HG02943 (cell line): ENCODE results near the gene RAB19.
"Not testable (repeated sequence)": the region's sequence is repeated elsewhere in the genome, so short reads cannot be mapped to it uniquely, and the experiment has no call there.

ENCODE experiments used
- ATAC-seq: cut with Tn5 transposase; IDR thresholded peaks from one replicate; pipeline ENCODE4 v1.9.1; 2021; ENCODE audit warnings: mild to moderate bottlenecking, low read depth, moderate library complexity; ENCODE audit not compliant: unreplicated experiment

Gene RAB19

DNA sequence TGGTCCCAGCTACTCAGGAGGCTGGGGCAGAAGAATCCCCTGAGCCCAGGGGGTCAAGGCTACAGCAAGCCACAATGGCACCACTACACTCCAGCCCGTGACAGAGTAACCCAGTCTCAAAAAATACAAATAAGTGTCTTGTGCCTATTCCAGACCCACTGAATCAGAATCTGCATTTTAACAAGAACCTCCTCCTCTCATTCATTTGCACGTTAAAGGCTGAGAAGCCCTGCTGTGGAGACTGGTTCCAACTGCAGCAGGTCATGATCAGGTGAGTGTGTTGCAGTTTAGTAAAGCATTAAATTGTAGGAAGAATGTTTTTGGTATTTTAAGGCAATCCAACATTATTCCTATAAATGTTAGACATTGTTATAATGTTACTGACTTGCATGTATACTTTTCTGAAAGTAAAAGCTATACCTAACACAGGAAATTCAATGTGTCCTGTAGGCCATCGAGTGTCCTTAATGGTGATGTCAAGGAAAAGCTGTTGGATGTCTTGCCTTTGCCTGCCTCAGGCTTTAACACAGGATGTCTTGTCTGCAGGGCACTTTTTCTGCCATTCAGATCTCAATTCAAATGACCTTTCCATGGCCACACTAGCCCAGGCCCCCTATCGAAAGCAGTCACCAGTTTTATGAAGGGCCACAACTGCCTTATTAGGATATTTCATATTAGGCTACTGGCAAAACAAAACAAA, 45.1 kb downstream of the RAB19 start:
- no peak for ATAC-seq

DNA sequence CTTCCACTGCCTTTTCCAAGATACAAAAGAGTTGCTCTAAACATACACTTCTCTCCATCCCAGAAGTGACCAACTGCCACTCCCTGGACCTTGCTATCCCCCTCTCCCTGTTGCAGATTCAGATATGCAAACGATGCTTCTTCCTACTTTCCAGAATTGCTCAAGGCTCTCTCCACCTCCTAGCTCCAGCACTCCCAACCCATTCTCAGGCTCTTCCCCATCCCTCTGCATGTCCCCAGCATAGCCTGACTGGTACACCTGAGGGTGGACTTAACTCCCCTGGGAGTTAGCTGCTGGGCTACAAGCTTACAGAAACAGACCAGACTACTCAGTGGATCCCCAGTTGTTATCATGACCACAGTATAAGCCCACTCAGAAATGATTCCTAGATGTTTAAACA, 47.9 kb downstream of the RAB19 start:
- no peak for ATAC-seq

DNA sequence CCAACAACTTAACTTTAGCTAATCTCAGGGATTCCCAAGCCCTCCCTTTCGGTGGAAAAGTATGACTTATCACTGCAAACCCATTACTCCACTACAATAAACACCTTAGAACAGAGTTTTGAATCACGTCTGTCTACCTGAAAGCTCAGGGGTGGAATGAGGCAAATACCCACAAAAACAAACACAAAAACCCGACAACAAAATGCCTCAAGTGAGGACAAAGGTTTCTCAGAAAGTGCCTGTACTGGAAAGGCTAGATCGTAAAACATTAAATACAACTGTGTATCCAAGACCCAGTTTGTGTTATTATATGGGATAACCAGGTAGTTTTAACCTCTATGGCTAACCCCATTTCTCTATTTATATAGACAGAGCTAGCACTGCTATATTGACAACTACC, 49.4 kb downstream of the RAB19 start:
- ATAC-seq: no peak

DNA sequence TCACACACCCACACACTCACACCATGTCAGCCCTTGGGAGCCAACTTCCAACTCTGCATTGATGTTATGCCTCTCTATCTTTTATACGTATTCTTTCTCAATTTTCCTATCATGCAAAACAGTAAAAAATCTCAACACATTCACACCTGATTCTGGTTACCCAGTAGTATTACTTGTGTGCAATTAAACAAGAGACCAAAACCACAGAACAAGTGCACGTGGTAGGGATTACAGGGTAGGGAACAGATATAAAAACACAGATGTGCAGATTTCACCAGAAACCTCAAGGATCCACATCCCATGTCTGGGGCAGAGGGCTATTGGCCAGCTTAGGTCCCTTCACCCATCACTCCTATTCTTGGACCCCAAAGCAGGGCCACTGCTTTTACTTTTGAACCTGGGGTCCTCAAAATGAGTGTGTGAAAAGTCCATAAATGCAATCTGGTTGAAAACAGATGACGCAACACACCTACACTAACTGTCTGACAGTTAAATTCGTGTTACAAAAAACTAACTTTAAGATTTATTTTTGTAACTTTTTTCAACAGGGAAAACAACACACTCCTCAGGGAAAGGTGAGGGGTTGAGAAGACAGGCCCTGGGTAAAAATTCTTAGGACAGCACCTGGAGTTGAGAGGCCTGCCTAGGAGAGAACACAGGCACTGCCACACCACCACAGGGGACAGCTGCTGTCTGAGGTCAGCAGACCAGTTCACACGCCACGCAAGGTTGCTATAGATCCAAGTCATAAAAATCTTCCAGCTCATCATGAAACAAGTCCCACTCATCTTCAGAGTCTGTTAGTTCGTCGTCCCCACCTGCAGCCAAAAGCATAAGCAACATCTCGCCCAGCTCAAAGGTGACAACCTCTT, 50.2 kb downstream of the RAB19 start:
- ATAC-seq: not testable (repeated sequence)

DNA sequence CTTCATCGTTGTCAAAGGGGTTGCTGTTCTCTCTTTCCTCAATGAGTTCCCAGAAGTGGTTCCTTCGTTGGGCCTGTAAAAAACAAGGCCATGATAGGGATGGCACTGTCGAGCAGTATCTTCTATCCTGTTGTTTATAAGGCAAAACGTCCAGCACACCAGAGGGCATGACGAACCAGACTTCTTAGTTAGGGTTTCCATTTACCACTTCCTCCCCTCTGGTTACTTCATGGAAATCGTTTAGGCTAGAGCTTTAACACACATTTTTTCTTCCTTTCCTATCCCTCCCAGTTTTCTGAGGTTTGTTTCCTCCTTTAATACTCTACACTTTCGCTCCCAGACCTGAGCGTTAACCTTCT, 50.8 kb downstream of the RAB19 start:
- ATAC-seq: no peak

DNA sequence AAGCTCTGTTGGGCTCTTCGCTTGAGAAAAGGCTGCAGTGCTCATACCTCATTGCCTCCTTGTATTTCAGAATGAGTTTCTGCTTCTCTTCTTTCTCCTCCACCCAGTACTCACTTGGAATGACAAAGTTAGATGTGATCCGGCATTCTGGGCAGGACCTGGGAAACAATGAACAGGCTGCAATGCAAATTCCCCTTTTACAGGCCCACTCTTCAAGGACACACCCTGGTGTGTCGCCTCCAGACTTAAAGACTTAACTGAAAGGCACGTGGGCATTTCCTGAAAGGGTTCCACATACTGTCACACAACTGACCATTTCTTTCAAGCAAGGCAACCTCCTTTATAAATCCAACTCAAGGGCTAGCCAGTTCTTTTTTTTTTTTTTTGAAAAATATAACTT, 51.9 kb downstream of the RAB19 start:
- no peak for ATAC-seq

DNA sequence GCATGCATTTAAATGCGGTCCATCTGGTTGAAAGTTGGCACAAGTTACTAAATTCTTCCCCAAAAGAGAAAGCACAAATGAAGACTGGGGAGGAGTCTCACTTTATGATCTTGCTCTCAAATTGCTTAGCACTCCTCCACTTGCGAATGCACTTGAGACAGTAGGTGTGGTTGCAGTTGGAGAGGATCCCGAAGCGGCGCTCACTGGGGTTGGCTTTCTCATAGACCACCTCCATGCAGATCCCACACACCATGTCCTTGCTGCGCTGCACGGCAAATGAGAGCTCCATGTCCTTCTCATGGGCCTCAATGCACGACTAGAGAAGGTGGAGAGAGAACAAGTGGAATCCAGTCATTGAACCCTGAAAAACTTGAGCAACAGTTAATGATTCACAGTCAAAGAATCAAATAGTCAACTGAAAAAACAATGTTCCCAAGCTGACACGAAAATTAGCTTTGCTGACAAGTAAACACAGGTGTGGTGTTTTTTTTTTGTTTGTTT, 52.7 kb downstream of the RAB19 start:
- no peak for ATAC-seq

DNA sequence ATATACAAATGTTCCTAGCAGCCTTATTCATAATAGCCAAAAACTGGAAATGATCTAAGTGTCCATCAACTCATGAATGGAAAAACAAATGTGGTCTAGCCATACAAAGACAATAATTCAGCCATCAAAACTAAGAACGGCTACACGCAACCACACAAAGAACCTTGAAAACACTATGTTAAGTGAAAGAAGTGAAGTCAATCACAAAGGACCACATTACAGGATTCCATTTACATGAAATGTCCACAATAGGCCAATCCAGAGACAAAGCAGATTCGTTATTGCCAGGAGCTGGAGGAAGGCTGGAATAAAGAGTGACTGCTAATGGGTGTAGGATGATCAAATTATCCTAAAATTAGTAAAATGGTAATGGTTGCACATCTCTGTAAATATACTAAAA, 54.3 kb downstream of the RAB19 start:
- ATAC-seq: no peak

DNA sequence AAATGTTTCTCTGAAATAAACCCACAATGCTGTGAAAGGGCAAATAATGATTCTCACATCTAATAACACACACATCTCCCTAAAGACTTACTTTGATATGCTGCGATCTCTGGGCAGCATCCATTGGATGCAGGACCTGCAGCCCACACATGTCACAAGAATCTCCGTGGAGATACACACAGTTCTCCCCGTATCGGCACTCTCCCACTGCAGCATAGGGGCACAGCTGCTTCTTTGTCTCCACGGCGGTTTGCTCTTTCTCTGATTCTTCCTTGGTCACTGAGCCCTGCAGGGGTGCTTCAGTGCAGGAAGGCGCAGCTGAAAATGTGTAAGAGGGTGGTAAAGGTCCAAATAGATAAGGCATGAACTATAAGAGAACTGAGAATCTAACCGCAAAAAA, 55.1 kb downstream of the RAB19 start:
- ATAC-seq: no peak

DNA sequence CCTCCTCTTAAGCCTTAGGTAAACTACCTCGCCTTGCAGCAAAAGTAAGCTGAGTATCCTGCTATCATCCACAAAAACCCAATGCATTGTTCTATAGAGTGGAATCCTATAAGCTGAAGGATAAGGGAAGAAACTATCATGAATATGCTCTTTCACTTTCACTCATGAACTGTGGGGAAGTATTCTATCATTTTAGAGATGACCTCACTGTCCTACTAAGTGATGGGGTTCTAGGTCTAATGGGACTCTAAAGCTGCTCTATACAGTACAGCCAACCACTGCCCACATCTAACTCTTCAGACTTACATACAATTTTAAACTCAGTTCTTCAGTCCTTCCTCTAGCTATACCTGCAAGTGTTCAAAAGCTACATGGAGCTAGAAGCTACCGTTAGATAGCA, 59.3 kb downstream of the RAB19 start:
- no peak for ATAC-seq

DNA sequence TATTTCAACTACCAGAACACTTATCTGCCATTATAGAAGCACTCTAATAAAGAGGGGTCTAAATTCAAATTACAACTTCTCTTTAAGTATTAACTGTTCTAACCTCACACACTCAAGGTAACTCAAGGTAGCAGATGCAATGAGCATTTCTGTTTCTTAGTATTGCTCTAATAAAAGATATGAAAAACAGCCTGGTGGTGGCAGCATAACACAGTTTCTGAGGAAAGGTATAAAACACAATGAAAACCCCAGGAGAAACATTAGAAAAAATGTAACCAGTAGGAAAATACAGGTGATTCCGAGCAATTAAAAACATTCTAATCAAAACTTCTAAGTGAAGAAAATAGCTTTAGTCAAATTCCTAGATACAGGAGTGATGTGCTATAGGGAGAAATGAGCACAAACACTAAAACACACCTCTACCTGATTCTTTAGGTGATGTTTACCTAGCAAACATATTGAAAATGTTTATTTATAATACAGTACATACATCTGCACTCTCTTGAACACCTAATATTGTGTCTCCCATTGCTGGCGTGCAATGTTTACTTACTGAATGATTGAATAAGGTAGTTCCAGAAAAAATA, 72.0 kb downstream of the RAB19 start:
- ATAC-seq: no peak

DNA sequence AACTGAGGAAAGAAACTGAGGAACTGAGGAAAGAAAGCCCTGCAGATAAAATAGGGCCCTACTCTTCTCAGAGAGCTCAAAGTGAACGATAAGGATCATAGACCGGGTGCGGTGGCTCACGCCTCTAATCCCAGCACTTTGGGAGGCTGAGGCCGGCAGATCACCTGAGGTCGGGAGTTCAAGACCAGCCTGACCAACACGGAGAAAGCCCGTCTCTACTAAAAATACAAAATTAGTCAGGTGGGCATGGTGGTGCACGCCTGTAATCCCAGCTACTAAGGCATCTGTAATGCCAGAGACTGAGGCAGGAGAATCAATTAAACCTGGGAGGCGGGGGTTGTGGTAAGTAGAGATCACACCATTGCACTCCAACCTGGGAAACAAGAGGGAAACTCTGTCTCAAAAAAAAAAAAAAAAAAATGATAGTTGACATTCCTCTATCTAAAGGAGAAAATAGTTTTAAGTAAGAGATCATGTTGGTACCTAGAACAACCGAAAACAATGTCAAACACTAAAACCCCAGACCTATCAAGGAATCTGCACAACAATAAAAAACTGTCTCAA, 72.9 kb downstream of the RAB19 start:
- no peak for ATAC-seq
